ENCODE data around the gene C11orf68.

Gene C11orf68

DNA sequence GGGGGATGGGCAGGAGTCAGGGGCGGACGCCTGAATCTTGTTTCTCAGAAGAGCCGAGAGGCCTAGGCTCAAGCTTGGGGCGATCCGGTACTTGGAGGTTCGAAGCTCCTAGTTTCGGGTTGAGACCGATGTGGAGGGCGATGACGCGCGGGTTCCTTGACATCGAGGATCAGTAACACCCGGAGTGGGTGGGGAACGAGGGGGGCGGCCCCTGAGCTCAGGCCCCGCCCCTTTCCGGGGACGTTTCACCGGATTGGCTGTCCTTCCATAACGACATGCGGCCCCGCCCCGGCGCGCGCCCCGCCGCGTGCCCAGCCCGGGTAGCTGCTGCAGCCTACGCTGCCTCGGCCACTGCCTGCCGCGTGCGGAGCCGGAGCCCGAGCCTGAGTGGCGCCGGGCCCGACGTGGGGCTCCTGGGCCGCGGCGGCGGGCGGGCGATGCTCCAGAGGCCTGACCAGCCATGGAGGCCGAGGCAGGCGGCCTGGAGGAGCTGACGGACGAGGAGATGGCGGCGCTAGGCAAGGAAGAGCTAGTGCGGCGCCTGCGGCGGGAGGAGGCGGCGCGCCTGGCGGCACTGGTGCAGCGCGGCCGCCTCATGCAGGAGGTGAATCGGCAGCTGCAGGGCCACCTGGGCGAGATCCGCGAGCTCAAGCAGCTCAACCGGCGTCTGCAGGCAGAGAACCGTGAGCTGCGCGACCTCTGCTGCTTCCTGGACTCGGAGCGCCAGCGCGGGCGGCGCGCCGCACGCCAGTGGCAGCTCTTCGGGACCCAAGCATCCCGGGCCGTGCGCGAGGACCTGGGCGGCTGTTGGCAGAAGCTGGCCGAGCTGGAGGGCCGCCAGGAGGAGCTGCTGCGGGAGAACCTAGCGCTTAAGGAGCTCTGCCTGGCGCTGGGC is 28.3 kb downstream of the C11orf68 start, which contains the start of gene CCDC85B (continued):
- TF ChIP-seq, protein P1, sequence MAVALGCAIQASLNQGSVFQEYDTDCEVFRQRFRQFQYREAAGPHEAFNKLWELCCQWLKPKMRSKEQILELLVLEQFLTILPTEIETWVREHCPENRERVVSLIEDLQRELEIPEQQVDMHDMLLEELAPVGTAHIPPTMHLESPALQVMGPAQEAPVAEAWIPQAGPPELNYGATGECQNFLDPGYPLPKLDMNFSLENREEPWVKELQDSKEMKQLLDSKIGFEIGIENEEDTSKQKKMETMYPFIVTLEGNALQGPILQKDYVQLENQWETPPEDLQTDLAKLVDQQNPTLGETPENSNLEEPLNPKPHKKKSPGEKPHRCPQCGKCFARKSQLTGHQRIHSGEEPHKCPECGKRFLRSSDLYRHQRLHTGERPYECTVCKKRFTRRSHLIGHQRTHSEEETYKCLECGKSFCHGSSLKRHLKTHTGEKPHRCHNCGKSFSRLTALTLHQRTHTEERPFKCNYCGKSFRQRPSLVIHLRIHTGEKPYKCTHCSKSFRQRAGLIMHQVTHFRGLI (tag by site-specific recombination; IDR thresholded peaks at IDR 0.05) = no peak
- TF ChIP-seq SCRT2 (tag by site-specific recombination; IDR thresholded peaks at IDR 0.05) (no peak), ZNF175 (tag by site-specific recombination; IDR thresholded peaks at IDR 0.05) (no peak), ZNF785 (tag by site-specific recombination; IDR thresholded peaks at IDR 0.05) (no peak), YY2 (tag by site-specific recombination; IDR thresholded peaks at IDR 0.05) (no peak), ZNF174 (tag by site-specific recombination; IDR thresholded peaks at IDR 0.05) (no peak), ZNF24 (tag by site-specific recombination; IDR thresholded peaks at IDR 0.05) (no peak), ZNF560 (tag by site-specific recombination; IDR thresholded peaks at IDR 0.05; ENCODE audit: borderline replicate concordance) (no peak), ZNF19 (tag by site-specific recombination; IDR thresholded peaks at IDR 0.05; ENCODE audit: low read depth) (no peak), ZNF133 (tag by site-specific recombination; IDR thresholded peaks at IDR 0.05) (no peak), ZNF138 (tag by site-specific recombination; IDR thresholded peaks at IDR 0.05; ENCODE audit: borderline replicate concordance) (no peak), GLI2 (tag by site-specific recombination; IDR thresholded peaks at IDR 0.05; ENCODE audit: borderline replicate concordance, low read depth) (no peak), ZNF112 (tag by site-specific recombination; IDR thresholded peaks at IDR 0.05) (no peak), ZBTB8A (tag by site-specific recombination; IDR thresholded peaks at IDR 0.05) (peak; percentile 55), TRIM28 (IDR thresholded peaks at IDR 0.05; ENCODE audit: borderline replicate concordance, low read length) (no peak), ZNF350 (tag by site-specific recombination; IDR thresholded peaks at IDR 0.05) (no peak), ZNF514 (tag by site-specific recombination; IDR thresholded peaks at IDR 0.05) (no peak), ZNF48 (tag by site-specific recombination; IDR thresholded peaks at IDR 0.05) (no peak), SALL2 (tag by site-specific recombination; IDR thresholded peaks at IDR 0.05; ENCODE audit: borderline replicate concordance) (no peak), SCRT1 (tag by site-specific recombination; IDR thresholded peaks at IDR 0.05; ENCODE audit: borderline replicate concordance) (no peak), ZNF404 (tag by site-specific recombination; IDR thresholded peaks at IDR 0.05) (no peak)
- TF ChIP-seq, protein P2, sequence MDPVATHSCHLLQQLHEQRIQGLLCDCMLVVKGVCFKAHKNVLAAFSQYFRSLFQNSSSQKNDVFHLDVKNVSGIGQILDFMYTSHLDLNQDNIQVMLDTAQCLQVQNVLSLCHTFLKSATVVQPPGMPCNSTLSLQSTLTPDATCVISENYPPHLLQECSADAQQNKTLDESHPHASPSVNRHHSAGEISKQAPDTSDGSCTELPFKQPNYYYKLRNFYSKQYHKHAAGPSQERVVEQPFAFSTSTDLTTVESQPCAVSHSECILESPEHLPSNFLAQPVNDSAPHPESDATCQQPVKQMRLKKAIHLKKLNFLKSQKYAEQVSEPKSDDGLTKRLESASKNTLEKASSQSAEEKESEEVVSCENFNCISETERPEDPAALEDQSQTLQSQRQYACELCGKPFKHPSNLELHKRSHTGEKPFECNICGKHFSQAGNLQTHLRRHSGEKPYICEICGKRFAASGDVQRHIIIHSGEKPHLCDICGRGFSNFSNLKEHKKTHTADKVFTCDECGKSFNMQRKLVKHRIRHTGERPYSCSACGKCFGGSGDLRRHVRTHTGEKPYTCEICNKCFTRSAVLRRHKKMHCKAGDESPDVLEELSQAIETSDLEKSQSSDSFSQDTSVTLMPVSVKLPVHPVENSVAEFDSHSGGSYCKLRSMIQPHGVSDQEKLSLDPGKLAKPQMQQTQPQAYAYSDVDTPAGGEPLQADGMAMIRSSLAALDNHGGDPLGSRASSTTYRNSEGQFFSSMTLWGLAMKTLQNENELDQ (tag by site-specific recombination; IDR thresholded peaks at IDR 0.05; ENCODE audit: low read depth) = no peak
- TF ChIP-seq, protein P3, sequence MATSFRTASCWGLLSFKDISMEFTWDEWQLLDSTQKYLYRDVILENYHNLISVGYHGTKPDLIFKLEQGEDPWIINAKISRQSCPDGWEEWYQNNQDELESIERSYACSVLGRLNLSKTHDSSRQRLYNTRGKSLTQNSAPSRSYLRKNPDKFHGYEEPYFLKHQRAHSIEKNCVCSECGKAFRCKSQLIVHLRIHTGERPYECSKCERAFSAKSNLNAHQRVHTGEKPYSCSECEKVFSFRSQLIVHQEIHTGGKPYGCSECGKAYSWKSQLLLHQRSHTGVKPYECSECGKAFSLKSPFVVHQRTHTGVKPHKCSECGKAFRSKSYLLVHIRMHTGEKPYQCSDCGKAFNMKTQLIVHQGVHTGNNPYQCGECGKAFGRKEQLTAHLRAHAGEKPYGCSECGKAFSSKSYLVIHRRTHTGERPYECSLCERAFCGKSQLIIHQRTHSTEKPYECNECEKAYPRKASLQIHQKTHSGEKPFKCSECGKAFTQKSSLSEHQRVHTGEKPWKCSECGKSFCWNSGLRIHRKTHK (tag by site-specific recombination; IDR thresholded peaks at IDR 0.05) = no peak
- TF ChIP-seq, protein P4, sequence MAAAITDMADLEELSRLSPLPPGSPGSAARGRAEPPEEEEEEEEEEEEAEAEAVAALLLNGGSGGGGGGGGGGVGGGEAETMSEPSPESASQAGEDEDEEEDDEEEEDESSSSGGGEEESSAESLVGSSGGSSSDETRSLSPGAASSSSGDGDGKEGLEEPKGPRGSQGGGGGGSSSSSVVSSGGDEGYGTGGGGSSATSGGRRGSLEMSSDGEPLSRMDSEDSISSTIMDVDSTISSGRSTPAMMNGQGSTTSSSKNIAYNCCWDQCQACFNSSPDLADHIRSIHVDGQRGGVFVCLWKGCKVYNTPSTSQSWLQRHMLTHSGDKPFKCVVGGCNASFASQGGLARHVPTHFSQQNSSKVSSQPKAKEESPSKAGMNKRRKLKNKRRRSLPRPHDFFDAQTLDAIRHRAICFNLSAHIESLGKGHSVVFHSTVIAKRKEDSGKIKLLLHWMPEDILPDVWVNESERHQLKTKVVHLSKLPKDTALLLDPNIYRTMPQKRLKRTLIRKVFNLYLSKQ (tag by site-specific recombination; IDR thresholded peaks at IDR 0.05; ENCODE audit: borderline replicate concordance) = no peak
- TF ChIP-seq, protein P5, sequence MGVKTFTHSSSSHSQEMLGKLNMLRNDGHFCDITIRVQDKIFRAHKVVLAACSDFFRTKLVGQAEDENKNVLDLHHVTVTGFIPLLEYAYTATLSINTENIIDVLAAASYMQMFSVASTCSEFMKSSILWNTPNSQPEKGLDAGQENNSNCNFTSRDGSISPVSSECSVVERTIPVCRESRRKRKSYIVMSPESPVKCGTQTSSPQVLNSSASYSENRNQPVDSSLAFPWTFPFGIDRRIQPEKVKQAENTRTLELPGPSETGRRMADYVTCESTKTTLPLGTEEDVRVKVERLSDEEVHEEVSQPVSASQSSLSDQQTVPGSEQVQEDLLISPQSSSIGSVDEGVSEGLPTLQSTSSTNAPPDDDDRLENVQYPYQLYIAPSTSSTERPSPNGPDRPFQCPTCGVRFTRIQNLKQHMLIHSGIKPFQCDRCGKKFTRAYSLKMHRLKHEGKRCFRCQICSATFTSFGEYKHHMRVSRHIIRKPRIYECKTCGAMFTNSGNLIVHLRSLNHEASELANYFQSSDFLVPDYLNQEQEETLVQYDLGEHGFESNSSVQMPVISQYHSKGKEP (tag by site-specific recombination; IDR thresholded peaks at IDR 0.05) = peak; percentile 46; the same call in 1 of the 2 replicates
- TF ChIP-seq, protein P6, sequence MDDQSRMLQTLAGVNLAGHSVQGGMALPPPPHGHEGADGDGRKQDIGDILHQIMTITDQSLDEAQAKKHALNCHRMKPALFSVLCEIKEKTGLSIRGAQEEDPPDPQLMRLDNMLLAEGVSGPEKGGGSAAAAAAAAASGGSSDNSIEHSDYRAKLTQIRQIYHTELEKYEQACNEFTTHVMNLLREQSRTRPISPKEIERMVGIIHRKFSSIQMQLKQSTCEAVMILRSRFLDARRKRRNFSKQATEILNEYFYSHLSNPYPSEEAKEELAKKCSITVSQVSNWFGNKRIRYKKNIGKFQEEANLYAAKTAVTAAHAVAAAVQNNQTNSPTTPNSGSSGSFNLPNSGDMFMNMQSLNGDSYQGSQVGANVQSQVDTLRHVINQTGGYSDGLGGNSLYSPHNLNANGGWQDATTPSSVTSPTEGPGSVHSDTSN (CRISPR knock-in tag; IDR thresholded peaks at IDR 0.05) = no peak; the same call in 1 of the 2 replicates

Measured in HEK293 (cell line).